Lower leg skin (tissue), 4 donors: Measurements from ENCODE around the gene ACOT13. TPM values are rescaled to one million over a fixed set of nuclear protein-coding genes. Genes with fewer than 3 reads are reported as not detected.

Experiments used
- DNase-seq, 2 donors: peaks; one replicate each; pipeline ENCODE4 v3.0.0-alpha.2; 2019; ENCODE audit warnings: low spot score in 2 of 2
- H3K4me3 ChIP-seq: fragments of 200-600 bp; sonication (generic); 2 replicates; pipeline ENCODE4 v1.5.1; 2017; ENCODE audit warnings: mild to moderate bottlenecking, low read depth; ENCODE audit not compliant: poor library complexity, severe bottlenecking
- POLR2A ChIP-seq, 2 donors: fragments of 450-650 bp; IDR thresholded peaks; one replicate each; pipeline ENCODE4 v1.6.1; 2016 to 2017; ENCODE audit warnings: antibody characterized with exemption in 2 of 2, mild to moderate bottlenecking in 1 of 2, moderate library complexity in 1 of 2
- WGBS, 2 donors: methylation state at CpG; one replicate each; pipeline ENCODE4 v1.1.5; 2018; 5-methylcytosine and 5-hydroxymethylcytosine counted together
- intact Hi-C: fragments of 100-400 bp; cut with DNase I; formaldehyde crosslinking; loops from one replicate; pipeline ENCODE4 v1.15.0; 2023; ENCODE audit warnings: low total_unique reads
- total RNA-seq, 4 donors: library from RNA; depleted of rRNA; stranded (reverse); fragments of >200 nt; gene quantifications; one replicate each; pipeline ENCODE4 v1.1.0, GENCODE V29; 2016
- TF ChIP-seq, protein P1 (sequence below), 3 donors: fragments of 450-650 bp; IDR thresholded peaks; one replicate each; pipeline ENCODE4 v1.5.1; 2016; ENCODE audit warnings: antibody characterized with exemption in 3 of 3, mild to moderate bottlenecking in 3 of 3, moderate library complexity in 2 of 3

The ACOT13 gene
- total RNA-seq, 4 donors from 2014 or later, result 4.6 to 22.6 (median 10.6) TPM

DNA sequence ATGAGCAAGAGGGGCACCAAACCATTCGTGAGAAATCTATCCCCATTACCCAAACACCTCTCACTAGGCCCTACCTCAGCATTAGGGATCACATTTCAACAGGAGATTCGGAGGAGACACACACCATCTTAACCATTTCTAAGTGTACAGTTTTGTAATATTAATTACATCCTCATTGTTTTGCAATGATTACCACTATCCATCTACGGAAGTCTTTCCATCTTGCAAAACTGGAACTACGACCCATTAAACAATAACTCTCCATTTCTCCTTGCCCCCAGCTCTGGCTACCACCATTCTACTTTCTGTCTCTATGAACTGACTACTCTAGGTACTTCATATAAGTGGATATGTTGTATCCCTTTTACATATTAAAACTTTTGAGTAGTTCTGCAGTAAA is 20.1 kb downstream of the ACOT13 start:
- TF ChIP-seq, protein P1, sequence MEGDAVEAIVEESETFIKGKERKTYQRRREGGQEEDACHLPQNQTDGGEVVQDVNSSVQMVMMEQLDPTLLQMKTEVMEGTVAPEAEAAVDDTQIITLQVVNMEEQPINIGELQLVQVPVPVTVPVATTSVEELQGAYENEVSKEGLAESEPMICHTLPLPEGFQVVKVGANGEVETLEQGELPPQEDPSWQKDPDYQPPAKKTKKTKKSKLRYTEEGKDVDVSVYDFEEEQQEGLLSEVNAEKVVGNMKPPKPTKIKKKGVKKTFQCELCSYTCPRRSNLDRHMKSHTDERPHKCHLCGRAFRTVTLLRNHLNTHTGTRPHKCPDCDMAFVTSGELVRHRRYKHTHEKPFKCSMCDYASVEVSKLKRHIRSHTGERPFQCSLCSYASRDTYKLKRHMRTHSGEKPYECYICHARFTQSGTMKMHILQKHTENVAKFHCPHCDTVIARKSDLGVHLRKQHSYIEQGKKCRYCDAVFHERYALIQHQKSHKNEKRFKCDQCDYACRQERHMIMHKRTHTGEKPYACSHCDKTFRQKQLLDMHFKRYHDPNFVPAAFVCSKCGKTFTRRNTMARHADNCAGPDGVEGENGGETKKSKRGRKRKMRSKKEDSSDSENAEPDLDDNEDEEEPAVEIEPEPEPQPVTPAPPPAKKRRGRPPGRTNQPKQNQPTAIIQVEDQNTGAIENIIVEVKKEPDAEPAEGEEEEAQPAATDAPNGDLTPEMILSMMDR (IDR thresholded peaks at IDR 0.05), result no peak
- no peak for TF ChIP-seq POLR2A (IDR thresholded peaks at IDR 0.05)
- no peak overlapping the region for H3K4me3 ChIP-seq
- intact Hi-C loops, result no loop called here
- no peak for DNase-seq
- whole genome bisulfite sequencing, 2 donors, result 82 to 91% methylated on average over 4 of the region's 4 CpGs

DNA sequence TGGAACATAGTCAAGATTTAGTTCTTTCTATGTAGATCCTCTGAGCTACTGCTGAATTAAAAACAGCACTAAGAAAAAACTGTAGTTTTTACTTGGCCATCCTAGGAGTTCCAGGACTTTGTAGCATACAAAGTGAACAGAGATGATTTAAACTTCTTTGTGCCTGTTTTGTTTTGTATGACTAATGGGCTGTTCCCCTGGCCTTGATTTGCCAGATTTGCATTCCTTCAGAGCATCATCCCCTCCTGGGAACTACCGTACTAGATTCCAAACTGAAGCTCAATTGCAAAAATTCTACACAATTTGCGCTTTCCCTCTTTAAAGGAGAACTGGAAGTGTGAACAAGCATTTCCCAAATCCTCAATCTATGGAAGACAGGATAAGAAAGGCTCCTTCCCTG is 23.1 kb downstream of the ACOT13 start:
- 77% methylated on average over 2 of the region's 2 CpGs for WGBS, 2 donors
- H3K4me3 ChIP-seq, result no peak overlapping the region
- no peak for DNase-seq
- TF ChIP-seq, protein P1 (IDR thresholded peaks at IDR 0.05), result no peak
- TF ChIP-seq POLR2A (IDR thresholded peaks at IDR 0.05), result no peak
- intact Hi-C loops, result loop anchor here (5.0 kb wide), 2 partner anchors 108 to 263 kb away; no protein-coding TSS in a partner anchor

DNA sequence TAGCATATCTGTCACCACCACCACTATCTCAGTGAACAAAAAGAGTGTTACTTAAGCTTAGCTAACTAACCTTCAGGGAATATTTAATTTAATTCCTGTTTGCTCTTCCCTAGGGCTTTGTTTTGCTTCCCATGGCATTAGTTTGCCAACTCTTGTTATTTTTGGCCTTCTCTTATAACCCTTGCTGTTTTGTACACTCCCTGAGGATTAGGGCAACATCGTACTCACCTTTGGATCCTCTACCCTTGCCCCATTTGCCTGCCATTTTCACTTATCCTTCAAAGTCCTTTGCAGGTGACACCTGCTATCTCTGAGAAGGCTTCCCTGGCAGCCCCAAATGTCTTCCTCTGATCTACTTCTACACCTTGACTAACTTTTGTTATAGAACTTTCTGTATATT is 23.7 kb downstream of the ACOT13 start:
- TF ChIP-seq, protein P1 (IDR thresholded peaks at IDR 0.05), result no peak
- TF ChIP-seq POLR2A (IDR thresholded peaks at IDR 0.05), result no peak
- 40 to 55% methylated on average over 1 of the region's 1 CpG for WGBS, 2 donors
- no peak for DNase-seq
- H3K4me3 ChIP-seq, result no peak overlapping the region
- intact Hi-C loops, result loop anchor here (5.0 kb wide), 2 partner anchors 108 to 263 kb away; no protein-coding TSS in a partner anchor

DNA sequence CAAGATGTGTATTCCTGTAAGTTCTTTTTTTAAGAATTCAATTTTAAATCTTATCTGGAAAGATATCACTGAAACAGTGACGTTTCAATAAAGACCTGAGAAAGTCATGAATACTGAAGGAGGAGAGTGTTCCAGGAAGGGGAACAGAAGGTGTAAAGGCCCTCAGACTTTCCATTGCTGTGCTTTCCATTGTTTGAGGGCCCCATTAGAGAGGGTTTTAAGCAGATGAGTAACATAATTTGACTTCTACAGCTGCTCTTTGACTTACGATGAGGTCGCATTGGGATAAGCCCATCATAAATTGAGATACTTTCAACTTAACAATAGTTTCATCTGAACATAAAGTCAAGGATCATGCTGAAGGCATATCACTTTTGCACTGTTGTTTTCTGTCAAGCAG is 24.7 kb downstream of the ACOT13 start:
- H3K4me3 ChIP-seq, result no peak overlapping the region
- intact Hi-C loops, result loop anchor here (5.0 kb wide), 2 partner anchors 109 to 264 kb away; no protein-coding TSS in a partner anchor
- WGBS, 2 donors, result 92 to 93% methylated on average over 3 of the region's 3 CpGs
- DNase-seq, result no peak
- TF ChIP-seq, protein P1 (IDR thresholded peaks at IDR 0.05), result no peak
- no peak for TF ChIP-seq POLR2A (IDR thresholded peaks at IDR 0.05)

DNA sequence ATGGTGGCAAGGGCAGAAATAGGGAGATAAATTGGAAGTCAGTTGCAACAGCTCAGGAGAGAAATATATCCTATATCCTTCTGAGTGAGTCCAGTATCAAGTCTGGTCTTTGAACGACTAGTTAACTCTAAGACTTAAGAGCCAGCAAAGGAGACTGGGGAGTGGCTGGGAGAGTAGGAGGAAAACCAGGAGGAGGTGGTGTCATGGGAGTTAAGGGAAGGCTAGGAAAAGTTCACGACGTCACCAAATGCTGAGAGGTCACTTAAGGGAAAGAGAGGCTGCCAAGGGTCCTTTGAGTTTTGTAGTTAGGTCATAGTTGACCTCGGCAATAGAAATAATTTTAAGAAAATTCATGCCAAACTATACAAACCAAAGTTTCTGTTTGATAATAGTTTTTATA is 25.1 kb downstream of the ACOT13 start:
- TF ChIP-seq, protein P1 (IDR thresholded peaks at IDR 0.05), result no peak
- no peak for TF ChIP-seq POLR2A (IDR thresholded peaks at IDR 0.05)
- WGBS, 2 donors, result 54 to 64% methylated on average over 4 of the region's 4 CpGs
- DNase-seq, result no peak
- no peak overlapping the region for H3K4me3 ChIP-seq
- intact Hi-C loops, result loop anchor here (5.0 kb wide), 2 partner anchors 110 to 265 kb away; no protein-coding TSS in a partner anchor

DNA sequence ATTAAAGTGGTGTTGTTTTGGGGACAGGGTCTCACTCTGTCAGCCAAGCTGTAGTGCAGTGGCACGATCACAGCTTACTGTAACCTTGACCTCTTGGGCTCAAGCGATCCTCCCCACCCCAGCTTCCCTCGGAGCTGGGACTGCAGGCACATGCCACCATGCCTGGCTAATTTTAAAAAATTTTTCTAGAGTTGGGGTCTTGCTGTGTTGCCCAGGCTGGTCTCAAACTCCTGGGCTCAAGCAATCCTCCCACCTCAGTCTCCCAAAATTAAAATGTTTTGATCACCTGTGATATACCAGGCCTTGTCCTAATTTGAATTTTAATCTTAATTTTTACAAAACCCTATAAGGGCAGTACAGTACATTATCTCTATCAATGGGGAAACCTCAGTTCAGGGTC is 25.5 kb downstream of the ACOT13 start:
- no peak for TF ChIP-seq POLR2A (IDR thresholded peaks at IDR 0.05)
- TF ChIP-seq, protein P1 (IDR thresholded peaks at IDR 0.05), result no peak

More for the DNA sequence above, 25.5 kb downstream of the ACOT13 start:
- 82 to 86% methylated on average over 3 of the region's 3 CpGs for WGBS, 2 donors
- no peak overlapping the region for H3K4me3 ChIP-seq
- DNase-seq, result no peak
- intact Hi-C loops, result loop anchor here (5.0 kb wide), 2 partner anchors 110 to 265 kb away; no protein-coding TSS in a partner anchor
